ENCODE results near the gene CYTH1.

GRCh38 chr17:78741644-78742284 is 40.3 kb downstream of the CYTH1 start:
- TF ChIP-seq PATZ1 (CRISPR knock-in tag; IDR thresholded peaks at IDR 0.05; ENCODE audit: borderline replicate concordance): no peak
- TF ChIP-seq CREB5 (CRISPR knock-in tag; IDR thresholded peaks at IDR 0.05; ENCODE audit: low read depth): no peak

Measured in SK-N-SH treated with all-trans-retinoic acid at 6 μM for 48 hours (cell line).